Measurements from ENCODE around the gene SLC25A21. TPM values are rescaled to one million over a fixed set of nuclear protein-coding genes. Genes with fewer than 3 reads are reported as not detected.

SLC25A21 gene
- total RNA-seq, 1 experiment from 2014 or later, result 7.1 TPM

GRCh38 chr14:36935976-36936678 lies 236.3 kb downstream of the SLC25A21 start:
- Histone ChIP-seq H3K79me2 (ENCODE audit: insufficient read depth, low read length) (no peaks in the 10 kb centered on the region), H3K4ac (ENCODE audit: low read depth, low read length) (no peak overlapping the region), H2BK120ac (ENCODE audit: low read depth, low read length, poor library complexity, severe bottlenecking) (no peak overlapping the region), H3K79me1 (ENCODE audit: insufficient read depth, low read depth, low read length, poor library complexity, severe bottlenecking) (no peaks in the 10 kb centered on the region), H3K27ac (ENCODE audit: insufficient read length, low read depth, low read length) (no peak overlapping the region), H3K23me2 (ENCODE audit: insufficient read length, low read depth, low read length, poor library complexity, severe bottlenecking) (no peaks in the 10 kb centered on the region), H2BK20ac (ENCODE audit: low read depth, low read length, poor library complexity, severe bottlenecking) (no peak overlapping the region), H4K5ac (ENCODE audit: insufficient read length, low read depth, low read length) (no peak overlapping the region), H2BK12ac (ENCODE audit: insufficient read length, low read depth, low read length) (no peak overlapping the region), H4K91ac (ENCODE audit: insufficient read length, low read depth, low read length) (no peak overlapping the region), H2AK5ac (ENCODE audit: insufficient read length, low read length) (no peak overlapping the region), H3K4me2 (ENCODE audit: insufficient read depth, insufficient read length, low read length) (no peak overlapping the region), H3K56ac (ENCODE audit: insufficient read length, low read depth, low read length) (no peak overlapping the region), H3K4me1 (ENCODE audit: insufficient read depth, low read length) (no peaks in the 10 kb centered on the region; the same call in 1 of the 2 replicates), H2BK15ac (ENCODE audit: low read depth, low read length) (no peak overlapping the region), H4K8ac (replicated peaks; ENCODE audit: insufficient read length, low read depth, low read length) (no peak overlapping the region), H3K9me3 (ENCODE audit: control insufficient read depth, low read depth, low read length) (no peaks in the 10 kb centered on the region), H4K20me1 (ENCODE audit: control insufficient read depth, insufficient read depth, insufficient read length) (no peaks in the 10 kb centered on the region), H3K27me3 (ENCODE audit: insufficient read depth, low read length) (no peaks in the 10 kb centered on the region), H3K18ac (ENCODE audit: insufficient read length, low read depth, low read length) (no peak overlapping the region), H3K14ac (ENCODE audit: insufficient read depth, low read length) (no peak overlapping the region), H2BK5ac (ENCODE audit: insufficient read length, low read length) (no peak overlapping the region), H2AFZ (ENCODE audit: low read length) (no peak overlapping the region), H3K23ac (ENCODE audit: insufficient read length, low read depth, low read length) (no peak overlapping the region), H3K9ac (ENCODE audit: extremely low read depth, insufficient read length, low read length) (no peak overlapping the region), H3T11ph (ENCODE audit: low read length) (no peak overlapping the region)
- no peak for DNase-seq
- TF ChIP-seq CTCF (conservative IDR thresholded peaks at IDR 0.05), result no peak
- no CpG with 5 or more reads among the region's 6 CpGs for WGBS (ENCODE audit: extremely low coverage, insufficient read length, low lambda C conversion rate)
- Mint-ChIP-seq H3K4me1 (peaks cover 10 to 14% of the 10 kb centered on the region in 2 experiments; a peak in 3 of 4 replicates), H3K9me3 (no peaks in the 10 kb centered on the region), H3K27ac (no peak overlapping the region), H3K4me3 (no peak overlapping the region), H3K27me3 (ENCODE audit: low read depth) (peaks cover 3% of the 10 kb centered on the region; the same call in 1 of the 2 replicates), H3K36me3 (ENCODE audit: insufficient read depth in 1 of 3, low read depth in 3 of 3) (no peaks in the 10 kb centered on the region)

All from H9 (cell line).